Ureter (tissue), 1 donor: ENCODE measurements around the gene RNPEPL1. TPM values are rescaled to one million over a fixed set of nuclear protein-coding genes. Genes with fewer than 3 reads are reported as not detected.

Experiments
- DNase-seq: peaks from one replicate; pipeline ENCODE4 v3.0.0-alpha.2; 2020; ENCODE audit warnings: low spot score
- total RNA-seq: library from RNA; stranded (reverse); gene quantifications from one replicate; pipeline ENCODE4 v1.2.4, GENCODE V29; 2023
- donor health status: DM: yes; HTN: yes; CAD: no.

Gene RNPEPL1
- total RNA-seq, 1 donor from 2014 or later, result 57.3 TPM

- DNase-seq, result no peak
These were observed 56.8 kb downstream of the RNPEPL1 start, which contains the start of gene GPR35 for GRCh38 chr2:240624950-240625621. Gene GPR35, plus strand, starts transcription at chr2:240625480. Its CDS starts 4,473 bp downstream, at chr2:240629953.

- no peak for DNase-seq
These were observed 58.4 kb downstream of the RNPEPL1 start for GRCh38 chr2:240626531-240627300.

GRCh38 chr2:240627736-240628506 lies 59.6 kb downstream of the RNPEPL1 start:
- DNase-seq, result no peak

GRCh38 chr2:240628507-240628807 lies 60.2 kb downstream of the RNPEPL1 start:
- no peak for DNase-seq

GRCh38 chr2:240628808-240629618 lies 60.7 kb downstream of the RNPEPL1 start:
- DNase-seq, result no peak

GRCh38 chr2:240629619-240629967 lies 61.3 kb downstream of the RNPEPL1 start:
- no peak for DNase-seq

GRCh38 chr2:240629968-240630770 lies 61.9 kb downstream of the RNPEPL1 start:
- DNase-seq, result no peak

Other genes starting within 250 kb of the RNPEPL1 start
- gene GPC1, start 132.8 kb upstream of the RNPEPL1 start, total RNA-seq, result 88.1 TPM
- 52.8 TPM for gene ANKMY1, start 10.5 kb upstream of the RNPEPL1 start, total RNA-seq
- 6.2 TPM for gene DUSP28, start 8.1 kb upstream of the RNPEPL1 start, total RNA-seq
- 34.4 TPM for gene CAPN10, start 18.2 kb downstream of the RNPEPL1 start, total RNA-seq
- 1.6 TPM for gene GPR35, start 57.0 kb downstream of the RNPEPL1 start, total RNA-seq
- gene AQP12B, start 114.4 kb downstream of the RNPEPL1 start, total RNA-seq, result not detected
- not detected for gene AQP12A, start 123.4 kb downstream of the RNPEPL1 start, total RNA-seq